Measurements from ENCODE around the gene CDH4.
A peak's percentile ranks its signal among the peaks of the same experiment; 100 is the strongest.

CDH4 gene

DNA sequence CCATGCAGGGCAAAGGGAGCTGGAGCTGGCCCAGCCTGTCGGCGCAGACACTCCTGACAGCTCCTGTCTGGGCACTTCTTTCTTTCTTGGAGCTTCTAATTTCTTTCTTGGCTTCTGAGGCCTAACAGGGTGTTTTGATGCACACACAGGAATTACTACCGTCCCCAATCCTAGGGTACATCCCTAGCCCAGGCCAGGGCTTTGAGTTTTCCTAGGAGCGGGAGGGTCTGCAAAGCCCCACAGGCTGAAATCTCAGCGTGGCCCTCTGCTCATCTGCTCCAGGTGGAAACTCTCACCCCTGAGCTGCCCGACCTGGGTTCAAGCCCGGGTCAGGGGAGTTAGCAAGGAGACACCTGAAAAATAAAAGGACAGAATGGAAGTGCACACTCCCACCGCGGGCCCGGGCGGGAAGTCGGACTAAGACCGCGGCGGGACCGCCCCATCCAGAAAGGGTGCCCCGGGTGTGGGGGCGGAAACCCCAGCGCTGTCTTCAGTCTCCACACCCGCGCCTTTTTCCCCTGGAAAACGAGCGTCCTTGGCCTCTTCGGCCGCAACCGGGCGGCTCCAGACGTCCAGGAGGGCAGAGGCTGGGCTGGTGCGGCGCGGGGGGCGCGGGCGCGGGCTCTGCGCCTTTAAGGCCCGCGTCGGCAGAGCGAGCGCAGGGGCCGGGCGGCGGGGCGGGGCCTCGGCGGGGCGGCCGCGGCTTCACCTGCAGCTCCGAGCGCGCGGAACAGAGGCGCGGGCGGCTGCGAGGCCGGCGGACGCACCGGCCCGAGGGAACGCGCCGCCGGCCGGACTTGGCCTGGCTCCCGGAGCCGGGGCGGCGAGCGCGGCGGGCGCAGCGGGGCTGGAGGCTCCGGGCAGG lies at the start of gene CDH4:
CDH4 (plus strand) TSS at position 733 of the 865 bp plus-strand sequence.
- no peak within 1 kb of the TSS for H3K27ac Mint-ChIP-seq
- DNase-seq (ENCODE audit: low spot score) = no peak
- H3K4me3 Mint-ChIP-seq = peak within 1 kb of the TSS; percentile 21
- H3K27me3 Mint-ChIP-seq (ENCODE audit: low read depth) = peaks cover 45% of the 10 kb centered on the region
- H3K4me1 Mint-ChIP-seq (ENCODE audit: low read depth) = no peaks in the 10 kb centered on the region
- no peaks in the 10 kb centered on the region for H3K36me3 Mint-ChIP-seq (ENCODE audit: low read depth)
- no peaks in the 10 kb centered on the region for H3K9me3 Mint-ChIP-seq

DNA sequence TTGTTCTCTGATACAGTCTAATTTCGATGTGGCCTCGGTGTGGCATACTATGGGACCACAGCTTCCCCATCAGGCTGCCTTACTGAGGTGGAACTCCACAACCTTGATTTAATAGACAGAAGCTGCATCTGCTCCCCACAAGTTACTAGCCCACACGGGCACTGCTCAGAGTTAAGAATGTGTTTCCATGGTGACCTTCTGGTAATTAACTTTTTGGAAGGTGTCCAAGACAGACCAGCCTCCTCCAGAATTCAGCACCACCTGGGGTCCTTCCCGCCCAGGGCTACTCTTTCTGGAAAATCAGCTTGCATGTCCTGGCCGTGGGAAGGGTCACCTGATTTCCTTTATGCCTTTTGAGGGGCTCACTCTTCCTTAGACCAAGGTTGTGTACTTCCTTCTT lies 48.7 kb upstream of the CDH4 start:
- Mint-ChIP-seq H3K27ac (no peak overlapping the region), H3K27me3 (ENCODE audit: low read depth) (no peaks in the 10 kb centered on the region)

DNA sequence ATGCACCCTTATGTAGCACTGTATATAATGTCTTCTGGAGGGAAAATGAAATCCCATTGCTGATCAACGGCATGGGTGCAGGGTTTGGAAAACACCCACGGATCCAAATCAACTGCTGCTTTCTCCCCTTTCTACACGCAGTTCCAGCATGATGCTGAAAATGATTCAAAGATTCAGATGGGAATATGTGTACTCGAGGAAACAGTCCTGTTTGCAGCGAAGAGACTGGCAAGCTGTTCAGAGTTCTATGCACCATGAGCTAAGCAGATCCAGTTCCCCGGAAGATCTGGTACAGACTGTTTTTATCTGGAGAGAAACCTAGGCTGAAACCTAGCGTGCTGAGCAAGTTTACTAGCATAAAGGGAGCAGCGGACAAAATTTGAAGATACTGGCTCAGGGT lies 47.9 kb upstream of the CDH4 start:
- Mint-ChIP-seq H3K27me3 (ENCODE audit: low read depth) (no peaks in the 10 kb centered on the region), H3K4me1 (ENCODE audit: low read depth) (no peaks in the 10 kb centered on the region), H3K36me3 (ENCODE audit: low read depth) (no peaks in the 10 kb centered on the region), H3K4me3 (no peak overlapping the region), H3K27ac (no peak overlapping the region), H3K9me3 (no peaks in the 10 kb centered on the region)
- no peak for DNase-seq (ENCODE audit: low spot score)

More for the DNA sequence above, 48.7 kb upstream of the CDH4 start:
- no peaks in the 10 kb centered on the region for H3K4me1 Mint-ChIP-seq (ENCODE audit: low read depth)
- DNase-seq (ENCODE audit: low spot score) = no peak
- no peaks in the 10 kb centered on the region for H3K36me3 Mint-ChIP-seq (ENCODE audit: low read depth)
- no peak overlapping the region for H3K4me3 Mint-ChIP-seq
- no peaks in the 10 kb centered on the region for H3K9me3 Mint-ChIP-seq

DNA sequence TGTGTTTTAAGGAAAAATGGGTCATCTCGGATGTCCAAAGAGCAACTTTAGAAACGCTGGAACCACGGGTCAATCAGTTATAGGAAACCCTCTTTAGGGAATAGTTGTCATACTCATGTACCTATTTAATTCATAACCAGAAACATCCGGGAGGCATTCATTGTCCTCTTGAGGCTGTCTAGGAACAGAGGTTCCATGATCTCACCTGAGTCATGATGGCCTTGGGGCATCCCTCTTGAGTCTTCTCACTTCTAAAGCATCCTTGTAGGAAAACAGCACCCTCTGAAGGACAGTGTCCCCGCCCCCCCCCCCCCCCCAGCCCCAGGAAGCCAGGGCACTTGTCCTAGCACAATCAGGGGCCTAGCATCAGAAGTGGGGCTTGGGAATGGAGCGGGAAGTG lies 46.3 kb upstream of the CDH4 start:
- Mint-ChIP-seq H3K9me3 (no peaks in the 10 kb centered on the region), H3K27me3 (ENCODE audit: low read depth) (no peaks in the 10 kb centered on the region), H3K4me1 (ENCODE audit: low read depth) (no peaks in the 10 kb centered on the region), H3K27ac (no peak overlapping the region), H3K36me3 (ENCODE audit: low read depth) (no peaks in the 10 kb centered on the region), H3K4me3 (no peak overlapping the region)
- DNase-seq (ENCODE audit: low spot score) = no peak

DNA sequence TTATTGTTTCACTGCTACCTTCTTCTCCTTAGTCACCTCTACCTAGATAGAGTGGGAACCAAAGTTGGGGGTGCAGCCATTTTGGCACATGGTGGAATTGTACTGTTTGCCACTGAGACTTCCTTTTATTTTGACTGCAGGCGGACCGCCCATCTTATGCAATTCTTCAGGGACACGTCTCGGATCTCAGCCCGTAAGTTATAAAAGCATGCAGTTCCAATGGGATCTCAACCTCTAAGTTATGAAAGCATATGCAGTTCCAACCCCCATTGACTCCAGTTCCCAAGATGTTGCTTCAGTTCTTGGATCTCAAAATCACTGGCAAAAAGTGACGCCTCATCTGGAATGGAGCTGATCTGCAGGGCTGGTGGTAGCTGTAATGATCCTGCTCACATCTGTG lies 41.2 kb upstream of the CDH4 start:
- no peak for DNase-seq (ENCODE audit: low spot score)
- H3K9me3 Mint-ChIP-seq = no peaks in the 10 kb centered on the region
- no peak overlapping the region for H3K27ac Mint-ChIP-seq
- no peaks in the 10 kb centered on the region for H3K27me3 Mint-ChIP-seq (ENCODE audit: low read depth)
- no peaks in the 10 kb centered on the region for H3K36me3 Mint-ChIP-seq (ENCODE audit: low read depth)
- no peaks in the 10 kb centered on the region for H3K4me1 Mint-ChIP-seq (ENCODE audit: low read depth)
- H3K4me3 Mint-ChIP-seq = no peak overlapping the region

DNA sequence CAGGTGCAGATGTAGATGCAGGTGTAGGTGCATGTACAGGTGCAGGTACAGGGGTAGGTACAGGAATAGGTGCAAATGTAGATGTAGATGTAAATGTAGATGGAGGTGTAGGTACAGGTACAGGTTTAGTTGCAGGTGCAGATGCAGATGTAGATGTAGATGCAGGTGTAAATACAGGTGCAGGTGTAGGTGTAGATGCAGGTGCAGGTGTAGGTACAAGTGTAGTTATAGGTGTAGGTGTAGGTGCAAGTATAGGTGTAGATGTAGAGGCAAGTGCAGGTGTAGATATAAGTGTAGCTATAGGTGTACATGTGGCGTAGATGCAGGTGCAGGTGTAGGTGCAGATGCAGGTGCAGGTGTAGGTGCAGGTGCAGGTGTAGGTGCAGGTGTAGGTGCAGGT lies 34.2 kb upstream of the CDH4 start:
- no peaks in the 10 kb centered on the region for H3K36me3 Mint-ChIP-seq (ENCODE audit: low read depth)
- H3K9me3 Mint-ChIP-seq = peaks cover 14% of the 10 kb centered on the region
- no peak for DNase-seq (ENCODE audit: low spot score)
- no peaks in the 10 kb centered on the region for H3K27me3 Mint-ChIP-seq (ENCODE audit: low read depth)
- H3K4me1 Mint-ChIP-seq (ENCODE audit: low read depth) = no peaks in the 10 kb centered on the region
- no peak overlapping the region for H3K4me3 Mint-ChIP-seq
- H3K27ac Mint-ChIP-seq = no peak overlapping the region

DNA sequence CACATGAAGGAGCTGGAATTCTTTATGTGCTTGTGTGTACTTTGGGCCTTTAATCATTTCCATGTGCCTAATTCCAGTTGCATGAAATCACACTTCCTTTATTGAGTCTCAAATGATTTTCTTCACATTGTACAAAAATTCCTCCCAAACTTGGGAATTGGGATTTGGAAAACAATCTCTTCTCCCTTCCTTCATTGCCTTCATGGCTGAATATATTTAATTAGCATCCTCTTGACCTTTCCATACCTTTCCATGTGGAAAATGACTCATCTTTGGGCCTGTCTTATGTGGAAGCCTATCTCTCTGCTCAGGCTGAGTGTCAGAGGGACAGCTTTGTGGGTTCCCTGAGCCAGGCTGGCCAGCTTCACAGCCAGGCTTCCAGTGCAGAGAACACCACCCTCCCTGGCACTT lies 33.0 kb upstream of the CDH4 start:
- no peaks in the 10 kb centered on the region for H3K27me3 Mint-ChIP-seq (ENCODE audit: low read depth)
- no peak overlapping the region for H3K4me3 Mint-ChIP-seq
- no peak for DNase-seq (ENCODE audit: low spot score)
- H3K36me3 Mint-ChIP-seq (ENCODE audit: low read depth) = no peaks in the 10 kb centered on the region
- no peak overlapping the region for H3K27ac Mint-ChIP-seq
- H3K9me3 Mint-ChIP-seq = peaks cover 14% of the 10 kb centered on the region
- no peaks in the 10 kb centered on the region for H3K4me1 Mint-ChIP-seq (ENCODE audit: low read depth)

DNA sequence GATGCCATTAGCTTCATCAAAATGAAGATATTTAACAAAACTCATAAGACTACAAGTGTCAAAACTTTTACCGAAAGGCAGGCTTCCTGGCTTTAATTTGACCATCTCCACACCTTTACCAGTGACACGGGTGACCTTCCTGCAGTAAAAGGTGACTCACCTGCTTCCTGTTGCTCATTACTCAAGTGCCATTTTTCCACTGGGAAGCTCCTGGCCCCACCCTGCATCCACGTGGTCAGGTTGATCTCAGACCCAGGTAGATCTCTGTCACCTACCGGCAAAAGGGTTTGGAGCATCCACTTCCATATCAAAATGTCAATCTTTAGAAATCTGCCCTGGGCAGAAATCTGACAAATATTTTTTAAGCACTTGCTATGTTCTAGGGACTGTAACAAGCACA lies 31.9 kb upstream of the CDH4 start:
- Mint-ChIP-seq H3K27ac (no peak overlapping the region), H3K9me3 (peaks cover 14% of the 10 kb centered on the region), H3K27me3 (ENCODE audit: low read depth) (no peaks in the 10 kb centered on the region), H3K4me1 (ENCODE audit: low read depth) (no peaks in the 10 kb centered on the region), H3K36me3 (ENCODE audit: low read depth) (no peaks in the 10 kb centered on the region), H3K4me3 (no peak overlapping the region)
- no peak for DNase-seq (ENCODE audit: low spot score)

DNA sequence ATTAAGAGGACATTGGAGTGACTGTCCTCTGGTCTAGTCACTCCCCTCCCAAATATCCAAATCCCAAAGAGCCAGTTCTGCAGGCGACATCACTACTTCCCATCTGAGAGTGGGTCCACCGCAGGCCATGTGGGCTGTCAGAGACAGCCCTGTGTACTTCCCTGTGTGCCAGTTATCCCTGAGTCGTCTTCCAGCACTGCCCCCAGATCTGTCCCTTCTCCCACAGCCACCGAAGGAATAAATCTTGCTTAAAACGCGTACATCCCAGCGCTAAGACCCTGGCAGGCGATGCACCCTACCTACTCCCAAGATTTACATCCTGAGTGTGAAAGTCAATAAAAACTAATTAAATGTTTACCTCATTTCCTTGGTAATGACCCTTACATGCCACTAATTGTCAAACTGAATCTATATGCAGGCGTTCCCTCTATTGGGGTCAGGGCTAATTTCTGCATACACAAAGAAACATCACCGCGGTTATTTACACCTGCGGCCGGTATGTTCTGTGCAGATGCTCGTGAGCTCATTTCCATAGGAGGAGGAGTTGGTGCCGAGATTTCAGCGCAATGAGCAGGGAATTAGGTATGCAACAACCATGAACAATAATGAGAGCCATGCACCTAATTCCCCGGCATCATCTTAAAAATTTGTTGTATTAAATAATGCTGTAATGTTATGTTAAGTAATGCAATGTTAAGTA lies 31.3 kb upstream of the CDH4 start:
- no peak for DNase-seq (ENCODE audit: low spot score)
- no peaks in the 10 kb centered on the region for H3K27me3 Mint-ChIP-seq (ENCODE audit: low read depth)
- no peaks in the 10 kb centered on the region for H3K36me3 Mint-ChIP-seq (ENCODE audit: low read depth)
- no peaks in the 10 kb centered on the region for H3K4me1 Mint-ChIP-seq (ENCODE audit: low read depth)
- no peak overlapping the region for H3K27ac Mint-ChIP-seq
- peaks cover 14% of the 10 kb centered on the region for H3K9me3 Mint-ChIP-seq
- no peak overlapping the region for H3K4me3 Mint-ChIP-seq

DNA sequence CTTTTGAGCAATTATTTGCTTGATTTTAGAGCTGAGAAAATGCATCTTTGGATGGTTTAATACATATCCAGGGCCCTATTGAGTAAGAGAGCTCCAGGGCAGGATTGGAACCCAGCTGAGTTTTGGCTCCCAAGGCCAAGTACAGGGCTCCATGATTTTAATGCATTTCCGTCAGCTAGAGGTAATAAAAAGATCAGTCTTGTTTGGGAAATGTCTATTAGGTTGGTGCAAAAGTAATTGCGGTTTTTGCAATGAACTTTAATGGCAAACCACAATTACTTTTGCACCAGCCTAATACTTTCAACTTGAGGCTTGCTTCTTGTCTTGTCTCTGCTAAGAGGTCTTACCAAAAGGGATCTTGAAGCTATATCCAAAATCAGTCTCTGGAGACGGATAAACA lies 29.4 kb upstream of the CDH4 start:
- H3K4me3 Mint-ChIP-seq = no peak overlapping the region
- DNase-seq (ENCODE audit: low spot score) = no peak
- H3K9me3 Mint-ChIP-seq = peaks cover 10% of the 10 kb centered on the region
- H3K4me1 Mint-ChIP-seq (ENCODE audit: low read depth) = no peaks in the 10 kb centered on the region
- no peaks in the 10 kb centered on the region for H3K36me3 Mint-ChIP-seq (ENCODE audit: low read depth)
- H3K27me3 Mint-ChIP-seq (ENCODE audit: low read depth) = no peaks in the 10 kb centered on the region
- no peak overlapping the region for H3K27ac Mint-ChIP-seq

DNA sequence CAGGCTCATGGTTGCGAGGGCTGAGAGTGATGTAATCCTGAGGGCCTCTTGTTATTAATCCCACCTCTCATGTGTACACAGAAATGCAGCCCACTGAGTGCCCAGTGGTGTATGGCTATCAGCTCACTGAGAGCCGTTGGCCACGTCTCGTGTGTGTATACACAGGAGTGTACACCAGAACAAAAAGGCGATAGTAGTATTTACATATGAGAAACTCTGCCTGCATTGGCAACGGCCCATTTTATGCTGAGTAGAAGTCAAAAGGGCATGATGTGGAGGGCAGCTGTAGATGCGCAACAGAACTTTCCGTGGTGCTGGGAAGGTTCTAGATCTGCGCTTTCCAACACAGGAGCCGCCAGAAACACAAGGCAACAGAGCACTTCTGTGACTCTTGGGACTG lies 28.9 kb upstream of the CDH4 start:
- no peaks in the 10 kb centered on the region for H3K27me3 Mint-ChIP-seq (ENCODE audit: low read depth)
- peaks cover 6% of the 10 kb centered on the region for H3K9me3 Mint-ChIP-seq
- no peak overlapping the region for H3K27ac Mint-ChIP-seq

DNA sequence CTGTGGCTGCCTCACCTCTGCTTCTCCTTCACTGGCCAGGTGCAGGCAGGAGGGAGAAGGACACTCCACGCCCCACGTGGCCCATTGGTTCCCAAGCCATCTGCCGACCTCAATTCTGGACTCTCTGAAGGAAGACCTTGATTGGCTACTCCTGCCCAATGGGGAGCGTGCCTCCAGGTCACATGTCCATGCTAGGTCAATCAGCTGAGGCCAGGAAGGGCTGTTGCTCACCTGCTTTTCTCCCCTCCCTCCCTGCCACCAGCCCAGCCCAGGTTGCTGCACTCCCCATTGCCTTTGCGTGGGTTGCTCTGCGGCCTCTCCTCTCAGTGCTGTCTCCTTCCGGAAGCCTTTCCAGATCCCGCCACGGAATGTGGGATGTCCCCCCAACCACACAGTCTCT lies 21.9 kb upstream of the CDH4 start:
- no peak for DNase-seq (ENCODE audit: low spot score)
- Mint-ChIP-seq H3K4me1 (ENCODE audit: low read depth) (peaks cover 1% of the 10 kb centered on the region), H3K27ac (no peak overlapping the region), H3K27me3 (ENCODE audit: low read depth) (no peaks in the 10 kb centered on the region), H3K36me3 (ENCODE audit: low read depth) (no peaks in the 10 kb centered on the region), H3K9me3 (no peaks in the 10 kb centered on the region), H3K4me3 (no peak overlapping the region)

More for the DNA sequence above, 28.9 kb upstream of the CDH4 start:
- no peaks in the 10 kb centered on the region for H3K36me3 Mint-ChIP-seq (ENCODE audit: low read depth)
- H3K4me3 Mint-ChIP-seq = no peak overlapping the region
- no peak for DNase-seq (ENCODE audit: low spot score)
- H3K4me1 Mint-ChIP-seq (ENCODE audit: low read depth) = no peaks in the 10 kb centered on the region

DNA sequence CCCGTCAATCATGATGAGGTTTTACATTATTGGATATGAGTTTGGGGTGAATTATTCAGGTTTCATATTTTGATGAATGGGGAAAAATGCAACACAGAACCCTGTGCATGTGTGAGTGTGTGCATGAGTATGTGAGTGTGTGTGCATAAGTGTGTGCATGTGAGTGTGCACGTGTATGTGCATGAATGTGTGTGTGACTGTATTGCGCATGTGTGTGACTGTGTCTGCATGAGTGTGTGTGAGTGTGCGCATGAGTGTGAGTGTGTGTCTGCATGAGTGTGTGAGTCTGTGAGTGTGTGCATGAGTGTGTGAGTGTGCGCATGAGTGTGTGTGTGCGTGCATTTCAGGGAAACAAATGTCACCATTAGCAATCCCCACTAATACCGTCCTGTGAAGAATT lies 18.5 kb upstream of the CDH4 start:
- Mint-ChIP-seq H3K9me3 (no peaks in the 10 kb centered on the region), H3K4me1 (ENCODE audit: low read depth) (peaks cover 1% of the 10 kb centered on the region), H3K36me3 (ENCODE audit: low read depth) (no peaks in the 10 kb centered on the region), H3K27me3 (ENCODE audit: low read depth) (no peaks in the 10 kb centered on the region), H3K4me3 (no peak overlapping the region), H3K27ac (no peak overlapping the region)
- no peak for DNase-seq (ENCODE audit: low spot score)

DNA sequence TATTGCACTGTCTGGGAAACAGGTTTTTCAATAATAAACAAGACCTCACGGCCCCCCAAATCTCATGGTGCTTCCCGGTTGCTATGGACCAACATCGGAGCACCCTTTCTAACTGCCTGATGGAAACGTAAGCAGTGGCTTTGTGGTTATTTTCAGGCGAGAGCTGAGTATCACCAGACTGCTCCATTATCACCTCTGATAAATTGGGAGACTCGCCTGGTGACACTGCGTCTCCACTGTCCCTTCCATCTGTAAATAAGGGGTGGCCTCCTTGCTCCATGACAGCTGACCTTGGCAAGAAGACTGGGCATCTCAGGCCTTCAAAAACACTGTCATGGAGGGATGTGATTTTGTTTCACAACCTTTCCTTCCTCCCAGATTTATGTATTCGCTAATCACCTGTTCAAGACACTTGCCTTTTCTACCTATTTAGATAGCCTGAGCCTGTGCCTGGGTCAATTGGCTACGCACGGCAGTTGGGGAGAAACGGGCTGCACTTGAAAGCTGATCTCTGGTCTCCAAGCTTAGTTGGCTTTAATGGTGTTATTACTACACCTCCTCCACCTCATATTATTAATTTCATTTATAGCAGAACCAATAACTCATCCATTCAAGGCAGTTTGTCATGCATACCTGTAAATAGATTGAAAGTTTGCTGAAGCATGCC lies 17.7 kb upstream of the CDH4 start:
- Mint-ChIP-seq H3K4me1 (ENCODE audit: low read depth) (no peaks in the 10 kb centered on the region), H3K9me3 (peaks cover 2% of the 10 kb centered on the region), H3K27ac (no peak overlapping the region), H3K27me3 (ENCODE audit: low read depth) (no peaks in the 10 kb centered on the region), H3K4me3 (no peak overlapping the region), H3K36me3 (ENCODE audit: low read depth) (no peaks in the 10 kb centered on the region)
- DNase-seq (ENCODE audit: low spot score) = no peak
